ENCODE data around the gene UROC1. TPM values are rescaled to one million over a fixed set of nuclear protein-coding genes. Genes with fewer than 3 reads are reported as not detected.

UROC1 gene
- total RNA-seq, 1 experiment from 2014 or later = not detected

GRCh38 chr3:126441256-126441880, 76.2 kb downstream of the UROC1 start:
- no peak for DNase-seq (ENCODE audit: low spot score)

GRCh38 chr3:126440709-126440995, 76.9 kb downstream of the UROC1 start:
- no peak for DNase-seq (ENCODE audit: low spot score)

DNA sequence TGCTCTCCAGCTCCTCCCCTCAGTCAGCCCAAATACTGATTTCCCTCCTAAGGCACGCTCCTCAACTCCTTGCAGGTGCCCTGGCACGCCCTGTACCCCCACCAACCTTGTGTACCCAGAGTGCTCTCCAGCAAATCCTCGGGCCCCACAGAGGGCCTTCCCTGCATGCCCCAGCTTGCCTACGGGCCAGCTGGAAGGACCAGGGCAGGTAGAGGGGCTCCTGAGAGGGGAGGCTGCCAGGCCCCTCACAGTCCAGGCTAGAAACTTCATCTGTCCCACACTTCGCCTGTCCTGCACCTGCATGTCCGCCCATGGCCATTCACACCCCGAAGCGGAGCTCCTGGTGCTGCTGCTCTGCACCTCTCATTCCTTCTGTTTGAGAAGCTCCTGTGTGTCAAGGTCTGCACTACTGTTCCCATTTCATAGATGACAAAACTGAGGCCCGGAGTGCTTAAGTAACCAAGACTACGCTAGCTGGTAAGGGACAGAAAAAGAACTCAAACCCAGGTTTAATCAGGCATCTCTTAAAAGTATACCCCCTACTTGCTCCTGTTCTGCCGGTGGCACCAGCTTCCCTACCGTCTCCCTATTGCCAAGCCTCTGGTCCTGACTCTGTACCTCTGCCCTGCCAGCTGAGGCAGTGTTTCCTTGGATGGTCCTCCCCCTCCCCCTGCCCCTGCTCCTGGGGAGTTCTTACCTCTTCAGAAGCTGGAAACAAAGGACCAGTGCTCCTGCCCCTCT, 77.4 kb downstream of the UROC1 start:
- no peak for DNase-seq (ENCODE audit: low spot score)

DNA sequence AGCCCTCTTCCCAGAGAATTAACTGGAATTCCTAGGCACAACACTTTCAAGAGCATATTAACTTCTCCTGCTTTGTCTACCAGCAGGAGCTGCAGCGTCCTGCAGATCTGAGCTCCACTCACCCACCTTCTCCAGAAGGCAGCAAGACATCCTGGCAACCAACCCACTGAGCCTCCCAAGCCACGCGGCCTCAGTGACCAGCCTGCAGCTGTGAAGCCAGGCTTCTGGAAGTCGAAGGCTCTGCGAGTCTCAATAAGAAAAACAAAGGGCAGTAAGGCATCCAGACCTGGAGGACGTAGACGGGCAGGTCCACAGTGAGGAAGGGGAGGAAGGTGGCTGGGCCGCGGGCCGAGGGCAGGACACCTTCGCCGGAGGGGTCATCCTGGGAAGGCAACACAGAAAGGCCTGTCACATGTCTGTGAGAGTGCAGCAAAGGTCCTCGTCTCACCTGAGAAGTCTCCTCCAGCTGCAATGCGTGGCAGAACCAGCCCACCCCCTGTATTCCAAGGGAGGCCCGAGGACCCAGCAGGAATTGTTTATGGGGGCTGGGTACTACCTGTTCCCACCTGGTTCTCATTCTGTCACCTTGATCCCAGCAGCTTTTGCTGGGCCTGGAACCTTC, 78.1 kb downstream of the UROC1 start:
- no peak for DNase-seq (ENCODE audit: low spot score)

GRCh38 chr3:126438746-126439145, 78.8 kb downstream of the UROC1 start:
- no peak for DNase-seq (ENCODE audit: low spot score)

GRCh38 chr3:126438186-126438585, 79.4 kb downstream of the UROC1 start:
- no peak for DNase-seq (ENCODE audit: low spot score)

- no peak for DNase-seq (ENCODE audit: low spot score)
Observed at GRCh38 chr3:126436826-126437717, 80.5 kb downstream of the UROC1 start.

- DNase-seq (ENCODE audit: low spot score) = no peak
Observed at GRCh38 chr3:126435456-126436315, 81.9 kb downstream of the UROC1 start.

DNA sequence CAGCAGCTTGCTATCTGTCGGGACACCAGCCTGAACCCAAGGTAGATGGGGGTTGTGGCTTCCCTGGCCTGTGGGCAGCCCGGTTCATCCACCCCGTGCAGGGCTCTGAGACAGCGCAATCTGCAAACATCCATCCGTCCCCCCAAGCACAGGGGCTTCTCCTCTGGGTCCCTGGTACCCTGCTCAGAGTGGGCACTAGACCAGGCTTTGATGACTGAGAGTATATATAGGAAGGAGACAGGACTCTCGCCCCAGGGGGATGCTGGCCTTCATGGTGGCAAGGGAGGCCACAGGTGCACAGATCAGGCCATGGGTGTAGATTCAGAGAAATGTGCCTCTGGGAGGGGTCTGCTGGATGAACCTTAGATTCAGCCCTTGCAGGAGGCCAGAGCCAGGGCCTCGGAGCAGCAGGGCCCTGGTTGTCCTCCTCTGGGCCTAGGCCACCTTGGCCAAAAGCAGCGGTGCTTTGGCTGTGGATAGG, 82.6 kb downstream of the UROC1 start:
- no peak for DNase-seq (ENCODE audit: low spot score)

GRCh38 chr3:126434264-126434590, 83.3 kb downstream of the UROC1 start:
- DNase-seq (ENCODE audit: low spot score) = no peak

DNA sequence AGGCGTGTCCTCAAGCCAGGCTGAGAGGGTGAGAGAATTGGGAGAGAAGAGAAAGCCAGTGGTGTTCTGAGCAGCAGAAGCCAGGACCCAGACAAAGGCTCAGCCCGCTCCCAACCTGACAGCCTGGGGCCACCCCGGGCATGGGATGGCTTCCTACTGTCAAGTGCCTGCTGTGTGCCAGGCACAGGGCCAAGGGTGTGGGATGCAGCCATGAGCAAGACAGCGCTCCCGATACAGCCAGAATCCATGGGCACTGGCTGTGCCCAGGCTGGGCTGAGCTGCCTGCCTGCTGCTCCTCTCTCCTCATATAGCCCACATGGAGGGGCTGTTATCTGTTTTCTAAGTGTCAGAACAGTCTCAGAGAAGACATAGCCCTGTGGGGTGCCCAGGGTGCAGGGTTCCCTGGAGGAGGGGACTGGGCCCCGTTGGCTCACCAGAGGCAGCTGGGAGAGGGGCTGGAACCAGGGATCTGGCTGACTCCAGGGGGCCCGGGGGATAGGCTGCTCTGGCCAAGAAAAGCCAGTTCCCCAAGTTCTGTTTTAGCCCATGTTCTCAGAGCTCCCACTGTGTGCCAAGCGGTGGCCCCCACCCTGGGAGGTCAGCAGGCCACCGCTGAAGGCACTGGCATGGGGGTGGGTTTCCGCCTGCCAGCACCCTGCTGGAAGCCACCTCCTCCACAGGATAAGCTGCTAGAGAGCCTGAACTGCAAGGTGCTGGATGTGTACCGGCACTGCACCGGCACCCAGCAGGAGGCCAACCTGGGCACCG, 83.9 kb downstream of the UROC1 start:
- DNase-seq (ENCODE audit: low spot score) = no peak

DNA sequence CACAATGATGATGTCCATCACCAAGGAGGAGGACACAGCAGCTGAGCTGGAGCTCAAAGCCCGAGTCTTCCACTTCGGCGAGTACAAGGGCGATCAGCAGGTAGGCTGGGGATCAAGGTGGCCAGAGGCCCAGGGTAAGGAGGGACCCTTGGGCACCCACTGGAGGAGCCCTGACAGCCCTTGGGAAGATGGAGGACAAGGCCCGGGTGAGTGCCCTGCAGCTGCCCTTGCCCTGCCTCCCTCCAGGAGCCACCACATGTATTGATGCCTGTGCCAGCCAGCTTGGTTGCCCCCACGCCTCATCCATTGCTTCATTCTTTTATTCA, 84.5 kb downstream of the UROC1 start:
- no peak for DNase-seq (ENCODE audit: low spot score)

- no peak for DNase-seq (ENCODE audit: low spot score)
Observed at GRCh38 chr3:126432361-126433104, 85.0 kb downstream of the UROC1 start.

Other genes with a start within 250 kb of the UROC1 start
- gene KLF15, start 160.4 kb downstream of the UROC1 start, total RNA-seq (2014; rRNA removed; shearing (Covaris generic)) = 1.1 and 1.6 TPM in 2 replicates
- not detected in 2 replicates for gene CFAP100, start 122.9 kb downstream of the UROC1 start, total RNA-seq (2014; rRNA removed; shearing (Covaris generic))
- 6.6 and 12.2 TPM in 2 replicates for gene ZXDC, start 41.9 kb downstream of the UROC1 start, total RNA-seq (2014; rRNA removed; shearing (Covaris generic))
- 0.37 TPM in 1 of 2 replicates, not detected in the other for gene CHST13, start 6.4 kb upstream of the UROC1 start, total RNA-seq (2014; rRNA removed; shearing (Covaris generic))
- not detected in 2 replicates for gene C3orf22, start 41.2 kb upstream of the UROC1 start, total RNA-seq (2014; rRNA removed; shearing (Covaris generic))
- gene TXNRD3, start 137.4 kb upstream of the UROC1 start, total RNA-seq (2014; rRNA removed; shearing (Covaris generic)) = 11.6 and 14.4 TPM in 2 replicates
- gene CHCHD6, start 186.5 kb upstream of the UROC1 start, total RNA-seq (2014; rRNA removed; shearing (Covaris generic)) = 12.5 and 16.5 TPM in 2 replicates